Heart right ventricle (tissue), 16 donors: ENCODE results near the gene MATR3. TPM values are rescaled to one million over a fixed set of nuclear protein-coding genes. Genes with fewer than 3 reads are reported as not detected.
A peak's percentile ranks its signal among the peaks of the same experiment; 100 is the strongest.

ENCODE experiments used
- ATAC-seq, 8 donors: fragments of 200-7000 bp; cut with Tn5 transposase; one replicate each; pipeline ENCODE4 v1.9.1; 2020; ENCODE audit warnings: mild to moderate bottlenecking in 8 of 8, moderate library complexity in 8 of 8, moderate number of reproducible peaks in 1 of 8
- DNase-seq, 2 donors: peaks; one replicate each; pipeline ENCODE4 v3.0.0-alpha.2; 2020
- H3K27ac ChIP-seq, 10 donors: fragments of 200-600 bp; sonication (generic) in 2 of 10; one replicate each; pipeline versions ENCODE4 v1.5.0 to v1.8.0; 2020 to 2022; ENCODE audit warnings: mild to moderate bottlenecking in 3 of 10
- H3K27me3 ChIP-seq, 7 donors: fragments of 200-600 bp; one replicate each; pipeline ENCODE4 v1.8.0; 2021 to 2022; ENCODE audit warnings: mild to moderate bottlenecking in 2 of 7
- H3K36me3 ChIP-seq, 9 donors: fragments of 200-600 bp; sonication (generic) in 1 of 9; one replicate each; pipeline versions ENCODE4 v1.5.0 to v1.8.0; 2020 to 2022; ENCODE audit warnings: mild to moderate bottlenecking in 2 of 9
- H3K4me1 ChIP-seq, 9 donors: fragments of 200-600 bp; sonication (generic) in 1 of 9; one replicate each; pipeline versions ENCODE4 v1.5.0 to v1.8.0; 2020 to 2022; ENCODE audit warnings: mild to moderate bottlenecking in 4 of 9
- H3K4me3 ChIP-seq, 10 donors: fragments of 200-600 bp; sonication (generic) in 2 of 10; one replicate each; pipeline versions ENCODE4 v1.5.0 to v1.8.0; 2020 to 2022; ENCODE audit warnings: mild to moderate bottlenecking in 7 of 10, moderate library complexity in 2 of 10
- H3K9me3 ChIP-seq, 11 donors: fragments of 200-600 bp in 10 of 11; sonication (generic) in 2 of 11; one replicate each; pipeline versions ENCODE4 v1.5.0 to v1.8.0; 2013 to 2022; ENCODE audit warnings: mild to moderate bottlenecking in 2 of 11, control low read depth in 1 of 11, moderate library complexity in 1 of 11
- CTCF ChIP-seq, 9 donors: fragments of 200-600 bp; sonication (generic) in 2 of 9; IDR thresholded peaks; one replicate each; pipeline versions ENCODE4 v1.5.0 to v1.8.0; 2021 to 2022; ENCODE audit warnings: antibody characterized with exemption in 9 of 9, mild to moderate bottlenecking in 5 of 9, moderate library complexity in 1 of 9
- WGBS, 2 donors: extraction: QIAGEN DNeasy Blood & Tissue Kit; methylation state at CpG; one replicate each; pipeline ENCODE4 v1.1.7; 2013; ENCODE audit warnings: inconsistent platforms in 1 of 2; 5-methylcytosine and 5-hydroxymethylcytosine counted together
- intact Hi-C, 10 donors: fragments of 100-400 bp; cut with DNase I; formaldehyde crosslinking; loops; one replicate each; pipeline versions ENCODE4 v1.11.1 to v1.14.2; 2022
- polyA plus RNA-seq, 2 donors: library from polyadenylated mRNA; stranded (reverse); fragments of 200-250 nt; gene quantifications; one replicate each; pipeline ENCODE4 v1.2.3, GENCODE V29; 2013
- total RNA-seq, 10 donors: library from RNA; stranded (reverse); fragmentation: NEBNext Ultra II Directional in 3 of 10; extraction: Animal tissue kit (Norgen Biotek cat#: 25700) in 3 of 10; gene quantifications; one replicate each; pipeline versions ENCODE4 v1.2.1 to v1.2.4, GENCODE V29; 2021 to 2023
- donor health status: Arrhythmogenic right ventricular cardiomyopathy.
- donor health status: ischemic (EF 13 %, LVEDD 7.1; RV severe dilation, severe dysfunction).
- donor health status: healthy with polysubstance abuse.
- donor health status: DM: no; HTN: yes; CAD: no.
- donor health status: DM: no; HTN: no; CAD: no.
- donor health status: ischemic (EF 25% LVEDD 6.9; RV normal size, moderate dysfunction).
- donor health status: ischemic (EF 25% LVEDD 5.7; RV mildly dilated, moderate dysfunction).
- donor health status: healthy.
- donor health status: DM: yes; HTN: yes; CAD: no.
- donor health status: Ischemic cardiomyopathy.
- donor health status: ischemic (EF 35%, LVEDD 5.7; RV mildly dilated, moderate dysfunction).
- donor health status: nonischemic (EF 11% LVEDD 7.7; RV severe dilation, severe dysfunction).
- donor health status: DM: yes; HTN: yes; CAD: no.
- donor health status: PGD.
- donor health status: ischemic (EF 29% LVEDD 5.4; RV normal size, mild dysfunction).
- donor health status: nonischemic (EF 23%, LVEDD 6.1; RV moderate dilation, normal function).

Gene MATR3
- total and polyA plus RNA-seq, 12 donors = 86.8 to 209 (median 167) TPM

DNA sequence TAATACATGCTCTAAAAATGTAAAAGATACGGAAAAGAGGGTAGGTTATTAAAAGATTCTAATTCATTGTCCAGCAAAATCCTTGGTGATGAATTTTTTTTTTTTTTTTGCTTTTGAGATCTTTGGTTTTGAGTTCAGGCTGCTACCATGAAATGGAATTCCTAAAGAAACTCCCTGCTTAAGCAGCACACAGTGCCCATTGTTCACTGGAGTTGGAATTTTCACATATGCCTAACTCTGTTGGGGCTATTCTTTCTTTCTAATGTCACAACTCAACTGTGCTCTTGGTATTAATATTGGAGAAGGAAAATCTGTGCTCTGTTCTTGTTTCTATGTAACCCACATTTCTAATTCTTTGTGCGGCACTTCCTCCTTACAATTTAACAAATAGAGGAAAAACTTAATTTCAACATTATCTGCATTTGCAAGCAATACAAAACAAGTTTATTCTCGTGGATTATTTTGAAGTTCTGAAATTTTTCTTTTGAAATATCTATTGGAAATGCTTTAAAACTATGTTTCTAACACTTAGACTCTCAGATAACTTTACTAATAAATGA is 21.6 kb downstream of the MATR3 start:
- no peak for TF ChIP-seq CTCF (IDR thresholded peaks at IDR 0.05)
- H3K36me3 ChIP-seq = peaks cover 0 to 60% (median 37%) of the 10 kb centered on the region in 9 donors
- DNase-seq (no peak), ATAC-seq (no peak)
- H3K4me3 ChIP-seq = no peak overlapping the region
- H3K4me1 ChIP-seq = peaks cover 7 to 64% (median 49%) of the 10 kb centered on the region in 9 donors
- WGBS, 2 donors = 82 to 86% methylated on average over 3 of the region's 3 CpGs
- no peak overlapping the region for H3K27ac ChIP-seq
- no peaks in the 10 kb centered on the region for H3K9me3 ChIP-seq
- H3K27me3 ChIP-seq = no peaks in the 10 kb centered on the region
- intact Hi-C loops = no loop called here

DNA sequence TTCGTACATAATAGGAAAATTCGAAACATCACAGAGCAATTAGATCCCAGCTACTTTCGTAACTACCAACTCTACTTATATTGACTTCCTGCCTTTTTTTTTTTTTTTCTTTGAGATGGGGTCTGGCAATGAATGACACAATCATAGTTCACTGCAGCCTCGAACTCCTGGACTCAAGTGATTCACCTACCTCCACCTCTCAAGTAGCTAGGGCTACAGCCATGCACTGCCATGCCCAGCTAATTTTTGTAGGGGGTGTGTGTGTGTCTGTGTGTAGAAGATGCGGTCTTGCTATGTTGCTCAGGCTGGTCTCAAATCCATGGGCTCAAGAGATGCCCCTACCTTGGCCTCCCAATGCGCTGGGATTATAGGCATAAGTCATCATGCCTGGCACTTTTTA is 42.3 kb downstream of the MATR3 start:
- intact Hi-C loops = loop anchor here in 1 of 10 donors (10.0 kb wide), 1 partner anchor 771 kb away; no protein-coding TSS in a partner anchor
- peak in 2 of 8 donors; percentile 14 to 24 for ATAC-seq
- no peak overlapping the region for H3K27ac ChIP-seq

GRCh38 chr5:139340051-139340450 is 46.5 kb downstream of the MATR3 start:
- TF ChIP-seq CTCF (IDR thresholded peaks at IDR 0.05) = no peak
- H3K4me1 ChIP-seq = peaks cover 0 to 37% (median 29%) of the 10 kb centered on the region in 9 donors
- ATAC-seq = no peak

More for the DNA sequence above, 42.3 kb downstream of the MATR3 start:
- H3K4me3 ChIP-seq = no peak overlapping the region
- H3K9me3 ChIP-seq = no peaks in the 10 kb centered on the region
- WGBS, 2 donors = 69 to 71% methylated on average over 6 of the region's 6 CpGs
- peaks cover 0 to 6% (median 2%) of the 10 kb centered on the region in 9 donors for H3K4me1 ChIP-seq
- no peak for TF ChIP-seq CTCF (IDR thresholded peaks at IDR 0.05)
- no peak for DNase-seq
- peaks cover 0 to 33% (median 20%) of the 10 kb centered on the region in 9 donors for H3K36me3 ChIP-seq
- H3K27me3 ChIP-seq = no peaks in the 10 kb centered on the region

GRCh38 chr5:139341187-139341688 is 47.7 kb downstream of the MATR3 start:
- ATAC-seq = no peak
- H3K4me1 ChIP-seq = peaks cover 0 to 37% (median 29%) of the 10 kb centered on the region in 9 donors
- peak overlapping the region; percentile 69 to 97 (median 84) for H3K4me3 ChIP-seq
- H3K9me3 ChIP-seq = no peaks in the 10 kb centered on the region
- intact Hi-C loops = loop anchor here in 6 of 10 donors (5.0 kb wide), 3 partner anchors 44 to 51 kb away; partner anchors contain the start of gene MATR3 (in 4 of the 6)
- H3K27ac ChIP-seq = peak overlapping the region in 8 of 10 donors; percentile 92 to 99 (median 97)
- DNase-seq = no peak
- no peaks in the 10 kb centered on the region for H3K27me3 ChIP-seq
- no peak for TF ChIP-seq CTCF (IDR thresholded peaks at IDR 0.05)
- peaks cover 0 to 15% (median 0%) of the 10 kb centered on the region in 9 donors for H3K36me3 ChIP-seq
- WGBS, 2 donors = 4 to 6% methylated on average over 17 of the region's 17 CpGs

More at GRCh38 chr5:139340051-139340450, 46.5 kb downstream of the MATR3 start:
- H3K27me3 ChIP-seq = no peaks in the 10 kb centered on the region
- 84 to 90% methylated on average over 2 of the region's 2 CpGs for WGBS, 2 donors
- no peaks in the 10 kb centered on the region for H3K9me3 ChIP-seq
- H3K4me3 ChIP-seq = no peak overlapping the region
- no peak overlapping the region for H3K27ac ChIP-seq
- intact Hi-C loops = loop anchor here in 6 of 10 donors (5.0 kb wide), 3 partner anchors 43 to 52 kb away; partner anchors contain the start of gene MATR3 (in 4 of the 6)
- H3K36me3 ChIP-seq = peaks cover 0 to 8% (median 0%) of the 10 kb centered on the region in 9 donors
- no peak for DNase-seq
